Dedifferentiated amniotic fluid mesenchymal stem cell (primary cell): ENCODE data around the gene FILIP1L.
A peak's percentile ranks its signal among the peaks of the same experiment; 100 is the strongest.
"Not testable (repeated sequence)": the region's sequence is repeated elsewhere in the genome, so short reads cannot be mapped to it uniquely, and the experiment has no call there.

ENCODE experiments used
- DNase-seq: peaks from one replicate; pipeline ENCODE4 v3.0.0-alpha.2; 2016; ENCODE audit errors: extremely low spot score

FILIP1L gene

DNA sequence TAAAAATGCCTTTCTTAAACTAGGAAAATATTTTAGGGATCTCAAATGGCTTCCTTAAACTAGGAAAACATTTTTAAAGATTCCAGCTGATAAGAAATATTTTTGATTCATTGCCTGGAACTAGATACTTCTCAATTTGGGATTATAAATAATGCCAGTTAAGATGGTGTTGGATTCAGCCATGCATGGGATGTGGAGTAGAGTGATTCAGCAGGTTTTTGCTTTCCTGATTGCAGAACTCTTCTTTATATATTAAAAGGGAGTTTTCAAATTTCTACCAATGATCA, 15.6 kb downstream of the FILIP1L start:
- DNase-seq, result no peak

DNA sequence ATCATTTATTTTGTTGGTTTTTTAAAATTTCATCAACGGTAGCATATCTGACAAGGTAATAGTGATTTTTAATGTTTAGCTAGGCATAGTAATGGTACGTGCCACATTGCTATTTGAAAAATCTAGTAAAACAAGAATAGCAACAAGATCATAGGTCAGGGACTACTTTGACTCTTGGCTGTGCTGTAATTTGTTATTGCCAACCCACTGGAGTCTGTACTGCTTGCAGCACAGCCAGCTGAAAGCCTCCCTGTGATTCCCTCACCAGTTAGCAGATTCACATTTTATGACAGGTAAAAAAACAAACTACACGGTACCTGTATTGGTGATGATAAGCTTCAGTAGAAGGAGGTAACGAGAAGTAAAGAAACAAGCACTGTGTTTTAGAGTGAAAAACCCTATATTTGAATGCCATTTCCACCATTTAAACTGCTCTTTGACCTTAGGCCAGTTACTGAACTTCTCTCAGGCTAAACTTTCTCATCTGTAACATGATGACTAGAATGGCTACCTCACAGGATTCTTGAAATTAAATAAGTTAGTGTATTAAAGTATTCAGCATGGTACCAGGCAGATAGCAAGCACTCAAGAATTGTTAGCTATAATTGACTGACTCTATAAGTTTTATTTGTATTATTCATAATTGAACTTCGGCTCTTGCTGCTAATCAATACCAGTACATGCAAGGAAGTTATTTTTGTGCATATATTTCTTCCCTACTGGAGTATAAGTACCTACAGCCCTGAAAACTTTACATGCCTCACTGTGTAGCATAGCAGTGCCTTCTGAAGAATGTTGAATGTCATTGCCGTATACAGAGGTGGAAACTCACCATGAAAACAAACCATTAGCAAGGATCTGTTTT, 16.1 kb downstream of the FILIP1L start:
- DNase-seq, result no peak

DNA sequence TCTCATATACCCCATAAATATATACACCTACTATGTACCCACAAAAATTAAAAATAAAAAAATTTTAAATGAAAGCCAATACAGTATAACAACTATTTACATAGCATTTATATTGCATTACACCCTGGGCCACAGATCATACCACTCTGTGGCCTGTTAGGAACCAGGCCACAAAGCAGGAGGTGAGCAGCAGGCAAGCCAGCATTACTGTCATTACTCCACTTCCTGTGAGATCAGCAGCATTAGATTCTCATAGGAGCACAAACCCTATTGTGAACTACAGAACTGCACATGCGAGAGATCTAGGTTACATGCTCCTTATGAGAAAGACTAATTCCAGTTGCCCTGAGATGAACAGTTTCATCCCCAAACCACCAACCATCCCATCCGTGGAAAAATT, 17.4 kb downstream of the FILIP1L start:
- no peak for DNase-seq

DNA sequence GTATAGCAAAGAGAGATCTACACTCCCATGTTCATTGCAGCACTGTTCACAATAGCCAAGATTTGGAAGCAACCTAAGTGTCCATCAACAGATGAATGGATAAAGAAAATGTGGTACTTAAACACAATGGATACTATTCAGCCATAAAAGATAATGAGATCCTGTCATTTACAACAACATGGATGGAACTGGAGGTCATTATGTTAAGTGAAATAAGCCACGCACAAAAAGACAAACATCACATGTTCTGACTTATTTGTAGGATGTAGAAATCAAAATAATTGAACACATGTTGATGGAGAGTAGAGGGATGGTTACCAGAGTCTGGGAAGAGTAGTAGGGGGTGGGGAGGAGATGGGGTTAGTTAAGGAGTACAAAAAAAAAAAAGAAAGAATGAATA, 18.0 kb downstream of the FILIP1L start:
- DNase-seq, result not testable (repeated sequence)

DNA sequence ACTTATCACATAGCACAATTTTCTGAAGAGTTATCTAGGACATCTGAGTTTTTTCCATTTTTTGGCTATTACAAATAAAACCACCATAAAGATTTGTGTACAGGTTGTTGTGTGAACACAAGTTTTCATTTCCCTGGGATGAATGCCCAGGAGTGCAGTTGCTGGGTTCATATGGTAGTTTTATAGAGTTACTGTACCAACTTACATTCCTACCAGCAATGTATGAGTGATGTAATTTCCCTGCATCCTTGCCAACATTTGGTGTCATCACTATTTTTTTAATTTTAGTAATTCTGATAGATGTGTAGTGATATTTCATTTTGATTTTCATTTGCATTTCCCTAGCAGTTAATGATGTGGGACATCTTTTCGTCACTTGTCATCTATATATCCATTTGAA, 20.5 kb downstream of the FILIP1L start:
- no peak for DNase-seq

DNA sequence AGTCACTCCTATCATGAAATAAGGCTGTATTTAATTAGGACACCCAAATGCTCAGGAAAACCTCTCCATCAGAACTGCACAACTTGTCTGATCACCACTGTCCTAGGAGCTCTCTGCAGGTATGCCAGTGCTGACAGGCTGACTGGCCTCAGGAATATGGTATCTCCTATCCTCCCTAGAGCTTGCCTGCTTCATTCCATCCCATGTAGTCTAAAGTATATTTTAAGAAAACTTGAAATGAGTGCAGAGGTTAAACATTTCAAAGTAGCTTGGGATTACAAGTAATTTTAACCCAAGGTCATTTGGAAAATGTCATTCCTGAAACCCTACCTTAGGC, 23.7 kb downstream of the FILIP1L start:
- DNase-seq, result no peak

DNA sequence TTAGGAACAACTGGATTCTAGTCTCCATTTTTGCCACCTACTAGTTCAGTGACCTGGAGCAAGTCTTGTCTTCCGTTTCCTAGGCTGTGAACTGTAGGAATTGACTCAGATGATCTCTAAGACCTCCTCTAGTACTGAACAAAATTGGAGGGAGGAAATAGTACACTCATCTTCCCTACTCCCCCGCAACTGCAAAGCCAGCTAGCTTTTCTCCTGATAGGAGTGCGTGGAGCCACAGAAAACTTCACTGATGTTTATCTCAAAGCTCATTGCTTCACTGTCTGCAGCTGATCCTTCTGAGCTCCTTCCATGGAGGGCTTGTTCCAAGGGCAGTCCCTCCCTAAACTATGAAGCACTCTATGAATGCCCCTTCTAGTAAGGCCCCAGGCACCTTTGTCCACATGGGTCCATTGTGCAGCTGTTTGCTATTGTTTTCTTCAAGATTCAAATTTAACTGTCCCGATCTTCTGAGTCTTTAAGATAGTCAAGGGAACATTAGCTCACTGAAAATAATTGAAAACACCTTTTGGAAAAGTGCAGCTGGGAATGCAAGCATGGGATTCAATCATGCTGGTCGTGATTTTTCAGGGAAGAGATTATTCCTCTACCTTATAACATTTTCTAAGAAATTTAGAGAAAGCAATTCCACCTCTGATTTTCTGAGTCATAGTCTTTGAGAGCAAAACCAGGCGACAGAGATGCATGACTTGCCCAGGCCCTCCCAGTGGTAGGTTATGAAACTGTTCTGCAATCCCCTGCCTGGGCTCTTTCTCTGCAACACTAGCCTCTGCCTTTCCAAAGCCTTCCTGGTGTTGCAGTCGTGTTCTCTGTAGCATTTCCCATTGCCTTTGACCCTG, 24.3 kb downstream of the FILIP1L start:
- DNase-seq, result peak; percentile 65

DNA sequence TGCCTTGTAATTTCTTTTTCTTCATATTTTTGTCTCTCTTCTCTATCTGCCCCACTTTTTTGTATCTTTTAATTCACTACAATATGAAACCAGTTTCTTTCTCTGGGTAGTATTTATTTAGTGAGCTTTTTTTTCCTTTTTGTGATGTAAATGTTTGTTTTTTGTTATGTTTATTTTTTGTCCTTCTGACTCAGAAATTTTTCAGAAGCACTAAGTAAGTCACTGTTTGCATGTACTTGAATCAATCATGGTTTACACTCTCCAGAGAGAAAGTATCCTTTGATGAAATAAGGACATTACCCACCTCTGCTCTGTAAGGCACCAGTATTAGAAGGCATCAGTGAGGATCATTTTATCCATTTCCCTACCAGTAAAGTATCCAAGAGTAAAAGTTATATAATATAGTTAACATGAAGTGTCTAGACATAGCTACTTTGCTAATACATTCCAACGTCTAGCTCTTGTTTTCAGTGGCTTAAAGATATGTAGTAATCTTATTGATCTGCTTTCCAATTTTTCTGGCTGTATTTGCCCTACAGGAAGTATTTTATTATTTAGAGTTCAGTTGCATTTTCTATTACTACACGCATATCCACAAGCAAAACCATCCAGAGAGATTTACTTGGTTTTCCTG, 25.4 kb downstream of the FILIP1L start:
- DNase-seq, result no peak

DNA sequence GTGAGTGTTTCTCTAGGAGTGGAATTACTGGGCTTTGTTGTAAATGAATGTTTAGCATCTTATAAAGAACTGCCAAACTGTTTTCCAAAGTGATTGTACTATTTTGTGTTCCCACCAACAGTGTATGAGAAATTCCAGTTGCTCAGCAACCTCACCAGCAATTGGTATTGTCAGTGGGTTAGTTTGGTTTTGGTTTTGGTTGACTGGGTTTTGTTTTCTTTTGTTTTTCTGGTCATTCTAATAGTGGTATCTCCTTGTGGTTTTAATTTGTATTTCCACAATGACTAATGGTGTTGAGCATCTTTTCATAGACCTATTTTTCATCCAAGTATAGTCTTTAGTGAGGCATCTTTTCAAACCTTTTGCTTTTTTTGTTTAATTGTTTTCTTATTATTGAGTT, 27.1 kb downstream of the FILIP1L start:
- DNase-seq, result peak; percentile 61

DNA sequence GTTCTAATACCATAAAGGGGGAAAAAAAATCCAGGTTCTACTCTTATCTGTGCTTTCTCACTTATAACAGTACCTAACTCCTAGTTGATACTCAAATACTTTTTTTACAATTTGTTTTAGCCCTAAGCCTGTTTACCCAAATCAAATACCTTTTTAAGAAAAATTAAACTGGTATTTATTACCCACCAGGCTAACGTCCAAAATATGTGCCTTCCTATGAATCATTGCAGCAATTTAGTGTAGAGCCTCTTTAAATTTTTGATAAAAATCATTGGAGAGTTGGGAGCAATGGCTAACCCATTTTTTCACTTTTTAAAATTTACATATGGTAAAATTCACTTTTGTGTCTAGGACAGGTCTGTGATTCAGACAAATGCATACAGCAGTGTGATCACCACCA, 27.9 kb downstream of the FILIP1L start:
- DNase-seq, result no peak

DNA sequence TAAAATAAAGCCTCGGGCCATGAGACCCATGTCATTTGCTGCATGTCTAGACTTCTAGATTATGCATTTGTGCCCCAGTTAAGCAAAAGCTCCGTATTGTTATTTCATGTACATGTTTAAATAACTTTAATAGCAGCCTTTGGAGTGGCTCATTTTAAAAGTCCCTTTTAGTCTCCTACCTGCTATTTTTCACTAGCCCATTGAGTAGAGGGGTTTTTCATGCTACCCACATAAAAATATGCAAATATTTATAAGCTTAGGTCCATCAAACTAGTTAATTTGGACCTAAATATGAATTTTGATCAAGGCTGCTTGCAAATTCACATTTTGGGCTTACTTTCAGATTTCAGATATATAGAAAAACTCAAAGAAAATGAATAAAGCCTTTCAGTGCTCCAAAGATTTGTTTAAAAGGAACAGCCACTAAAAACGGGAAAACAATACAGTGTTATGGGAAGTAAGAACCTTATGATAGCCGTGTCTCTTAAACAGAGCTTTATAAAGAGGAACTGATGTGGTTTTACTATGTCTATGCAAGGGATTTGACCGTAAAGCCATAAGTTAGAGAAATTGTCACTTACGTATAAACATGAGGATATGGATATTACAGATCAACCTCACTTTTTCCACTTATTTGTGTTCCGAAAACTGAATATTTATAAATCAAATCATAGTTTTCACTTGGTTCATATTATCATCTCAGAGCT, 30.0 kb downstream of the FILIP1L start:
- no peak for DNase-seq

DNA sequence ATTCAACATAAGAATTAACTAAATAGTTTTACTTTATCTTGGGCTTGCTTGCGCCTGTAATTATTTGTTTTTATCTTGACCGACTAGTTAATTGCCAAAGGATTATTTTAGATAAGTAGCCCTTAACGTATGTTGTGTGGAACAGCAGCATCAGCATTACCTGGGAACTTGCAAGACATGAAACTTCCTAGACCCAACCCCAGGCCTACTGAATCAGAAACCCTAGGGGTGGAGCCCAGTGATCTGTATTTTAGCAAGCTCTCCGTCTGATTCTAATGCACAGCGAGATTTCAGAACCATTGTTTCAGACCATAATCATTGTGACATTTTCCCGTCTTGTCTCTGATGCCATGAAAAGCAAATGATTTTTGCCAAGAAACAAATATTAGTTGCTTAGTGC, 31.1 kb downstream of the FILIP1L start:
- no peak for DNase-seq

DNA sequence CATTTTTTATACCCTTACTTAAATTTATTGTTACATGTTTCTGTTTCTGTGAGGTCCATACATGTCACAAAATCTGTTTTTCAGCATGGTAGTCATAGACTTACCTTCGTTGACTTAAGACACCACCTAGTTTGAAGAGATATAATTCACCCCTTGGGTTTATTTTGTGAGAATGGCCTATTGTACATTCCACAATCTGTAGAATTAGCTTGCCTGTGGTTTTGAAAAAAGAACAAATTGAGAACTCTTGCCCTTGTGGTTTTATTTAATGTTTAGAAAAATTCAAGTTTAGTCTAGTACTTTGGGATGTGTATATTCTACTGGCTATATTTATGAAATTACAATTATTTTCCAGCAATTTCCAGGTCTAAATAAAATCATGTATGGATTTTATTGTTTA, 31.6 kb downstream of the FILIP1L start:
- no peak for DNase-seq

DNA sequence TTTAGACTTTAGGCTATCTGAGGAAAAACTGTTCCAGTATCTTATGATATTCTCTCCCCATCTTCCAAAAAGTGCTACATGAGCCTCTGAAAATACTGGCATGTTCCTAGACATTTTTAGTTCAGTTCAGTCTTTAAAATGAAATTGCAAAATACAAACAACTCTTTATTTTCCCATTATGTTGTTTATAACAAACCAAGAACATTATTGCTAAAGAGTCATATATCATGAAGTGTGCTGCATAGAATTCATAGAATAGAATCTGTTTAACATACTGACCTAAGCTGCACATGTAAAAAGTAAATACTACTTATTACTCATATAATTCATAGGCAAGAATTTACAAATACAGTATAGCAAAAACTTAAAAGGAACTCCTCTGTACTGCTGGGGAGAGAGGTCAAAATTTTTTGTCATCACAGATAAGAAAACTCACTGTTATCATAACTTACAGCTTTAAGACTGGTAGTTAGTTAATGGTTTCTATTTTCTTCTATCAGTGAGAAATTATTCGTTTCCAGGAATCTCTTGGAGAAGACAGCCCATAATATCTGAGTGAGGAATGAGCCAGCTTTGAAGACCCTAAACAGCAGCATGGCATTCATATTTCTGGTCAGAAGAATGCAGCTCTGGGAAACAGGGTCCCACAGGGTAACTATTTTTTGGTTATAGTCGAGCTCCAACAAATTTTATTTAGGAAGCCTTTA, 32.2 kb downstream of the FILIP1L start:
- no peak for DNase-seq

DNA sequence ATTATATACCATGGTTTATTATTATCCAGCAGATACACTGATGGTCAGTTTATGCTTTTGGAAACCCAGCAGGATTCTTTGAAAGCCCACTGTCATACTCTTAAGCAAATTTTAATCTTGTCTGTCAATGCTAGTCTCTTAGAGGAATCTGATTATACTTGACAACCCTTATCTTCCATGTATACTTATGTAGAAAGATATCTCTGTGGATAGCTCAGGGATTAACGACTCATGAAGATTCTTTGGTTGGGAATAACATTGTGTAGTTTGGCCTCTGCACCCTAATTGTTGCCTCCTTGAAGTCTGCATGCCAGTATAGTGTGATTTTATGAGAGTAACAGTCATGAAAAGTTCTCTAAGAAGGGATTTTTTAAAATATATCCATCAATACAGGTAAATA, 33.0 kb downstream of the FILIP1L start:
- DNase-seq, result no peak

DNA sequence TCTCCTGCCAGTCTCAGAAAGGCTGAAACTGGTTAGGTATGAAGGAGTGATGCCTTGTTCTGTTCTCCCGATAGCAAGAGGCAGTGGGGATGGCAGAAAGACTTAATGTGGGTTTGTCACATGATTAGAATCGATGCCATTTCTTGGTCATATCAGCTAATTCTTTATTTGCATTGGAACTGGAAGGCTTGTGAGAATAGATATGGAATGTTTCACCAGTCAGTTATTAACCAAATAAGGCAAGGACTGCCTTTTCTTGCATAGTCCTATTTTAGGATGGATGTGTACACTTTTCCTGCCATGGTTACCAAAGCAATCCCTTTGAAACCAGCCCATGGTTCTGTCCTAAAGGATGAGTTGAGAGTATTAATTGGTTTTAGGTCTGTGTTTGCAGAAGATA, 33.7 kb downstream of the FILIP1L start:
- no peak for DNase-seq

DNA sequence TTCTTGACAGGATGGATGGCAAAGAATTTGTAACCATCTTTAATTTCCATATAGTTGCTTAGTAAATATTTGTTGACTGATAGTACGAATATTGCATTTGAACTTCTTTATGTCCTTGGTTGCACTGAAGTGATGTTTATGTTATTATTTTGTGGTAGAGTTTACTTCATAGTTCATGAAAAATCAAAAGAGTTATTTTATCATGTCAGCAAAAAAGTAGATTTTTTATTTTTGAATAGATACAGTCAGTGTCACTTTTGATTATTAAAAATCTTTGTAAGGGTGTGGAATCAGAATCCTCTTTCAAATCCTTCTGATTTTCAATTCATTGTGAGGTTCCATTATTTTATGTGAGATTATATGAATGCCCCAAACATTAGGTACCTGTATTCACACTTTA, 35.0 kb downstream of the FILIP1L start:
- DNase-seq, result no peak

DNA sequence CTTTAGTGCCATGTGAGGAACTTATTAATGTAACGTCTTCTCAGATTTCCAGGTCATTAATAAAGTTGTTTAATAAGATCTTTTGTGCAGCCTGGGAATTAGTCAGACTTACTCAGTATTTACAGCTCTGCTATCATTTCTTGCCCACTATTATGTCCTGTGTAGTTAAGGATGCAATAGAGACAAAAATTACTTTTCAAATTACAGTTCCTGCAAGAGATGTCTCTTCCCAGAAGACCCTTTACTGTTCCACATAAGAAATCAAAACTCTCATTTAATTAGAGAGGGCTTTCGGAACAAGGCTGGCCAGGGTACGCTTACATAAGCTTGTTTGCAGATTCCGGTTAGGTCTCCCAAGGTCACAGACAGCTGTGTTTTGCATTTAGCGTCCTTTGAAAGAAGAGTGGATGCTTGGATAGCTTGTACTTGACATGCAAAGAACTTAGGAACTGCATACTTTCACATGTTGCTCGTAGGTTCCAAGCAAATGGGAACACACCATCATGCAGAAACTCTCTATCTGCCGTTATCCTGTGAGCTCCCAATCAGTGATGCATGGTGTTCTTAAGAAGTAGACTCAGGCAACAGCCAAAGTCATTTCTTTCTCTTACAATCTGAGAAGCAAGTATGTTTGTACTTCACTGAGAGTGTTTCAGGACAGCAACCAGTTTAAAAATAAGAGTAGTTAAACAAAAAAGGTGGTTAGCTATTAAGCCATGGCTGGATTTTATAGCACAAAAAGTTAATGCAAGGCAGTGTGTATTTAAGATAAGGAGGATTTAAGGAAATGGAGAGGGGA, 37.4 kb downstream of the FILIP1L start:
- no peak for DNase-seq

DNA sequence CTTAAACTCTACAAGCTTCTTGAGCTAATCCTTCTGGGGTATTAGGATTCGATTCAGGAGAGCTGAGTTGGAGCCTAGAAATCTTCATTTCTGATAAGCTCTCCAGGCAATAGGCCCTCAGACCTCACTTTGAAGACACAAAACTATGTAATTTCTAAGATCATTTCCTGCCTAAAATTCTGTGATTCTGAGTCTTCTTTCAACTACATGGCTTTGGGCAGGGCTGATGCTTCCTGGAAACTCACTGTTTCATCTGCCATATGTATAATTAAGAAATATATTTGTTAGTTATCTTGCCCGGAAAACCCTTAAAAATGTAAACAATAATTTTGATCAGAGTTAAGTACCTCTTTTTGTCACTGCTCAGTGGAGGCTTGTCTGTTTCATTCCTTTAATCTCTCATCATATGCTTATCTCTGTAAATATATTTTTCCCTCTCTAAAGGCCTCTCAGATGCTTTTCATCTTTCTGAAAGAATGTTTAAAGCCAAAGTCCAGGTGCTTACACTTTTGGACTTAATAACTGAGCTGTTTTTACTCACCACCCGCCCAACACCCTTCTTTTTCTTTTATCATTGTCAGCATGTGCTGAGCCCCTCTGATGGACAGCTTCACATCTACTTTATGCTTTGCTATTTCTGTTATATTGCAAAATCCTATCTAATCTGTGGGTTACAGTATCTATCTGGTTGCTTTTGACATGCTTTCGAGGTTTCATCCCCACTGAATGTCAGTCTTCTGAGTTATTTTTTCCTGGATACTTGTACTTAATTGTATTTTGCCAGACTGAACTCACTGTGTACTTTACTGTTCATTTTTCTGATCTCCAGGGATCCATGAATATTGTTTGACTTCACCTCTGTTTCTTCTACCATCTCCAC, 38.2 kb downstream of the FILIP1L start:
- no peak for DNase-seq

DNA sequence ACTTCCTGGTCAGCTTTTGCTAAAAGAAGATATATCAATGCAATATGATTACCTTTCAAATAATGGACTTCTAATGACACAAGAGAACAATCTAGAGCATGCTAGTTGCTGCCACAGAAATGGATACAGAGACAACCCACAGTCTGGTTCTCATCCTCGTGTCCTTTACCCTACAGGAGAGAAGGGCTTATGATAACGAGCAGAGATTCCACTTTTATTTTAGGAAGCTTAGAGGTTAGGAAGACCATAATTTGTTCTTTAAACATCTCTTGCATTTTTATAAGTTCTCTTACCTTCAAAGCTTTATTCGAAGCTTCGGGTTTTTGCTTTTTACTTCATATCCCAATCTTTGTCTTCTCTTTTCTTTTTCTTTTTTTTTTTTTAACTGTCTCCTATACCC, 39.1 kb downstream of the FILIP1L start:
- no peak for DNase-seq
